ENCODE data around the gene SFI1. TPM values are rescaled to one million over a fixed set of nuclear protein-coding genes. Genes with fewer than 3 reads are reported as not detected.

The SFI1 gene
- total RNA-seq, 2 donors from 2014 or later = 27.8 to 46.8 TPM

DNA sequence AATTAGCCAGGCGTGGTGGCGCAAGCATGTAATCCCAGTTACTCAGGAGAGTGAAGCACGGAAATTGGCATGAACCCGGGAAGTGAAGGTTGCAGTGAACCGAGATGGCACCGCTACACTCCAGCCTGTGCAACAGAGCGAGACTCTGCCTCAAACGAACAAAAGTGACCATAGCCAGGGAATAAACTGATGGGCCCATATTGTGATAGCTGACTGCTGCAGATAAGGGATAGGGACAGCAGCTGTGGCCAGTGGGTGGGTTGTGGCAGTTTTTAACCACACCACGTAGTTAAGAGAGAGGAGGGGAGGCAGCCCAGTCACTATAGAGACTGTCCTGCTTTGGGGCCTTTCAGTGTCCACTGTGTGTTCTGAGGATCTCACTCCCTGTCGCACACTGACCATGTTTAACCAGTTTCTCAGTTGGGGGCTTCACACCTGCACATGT lies 106.8 kb downstream of the SFI1 start:
- 83 to 97% methylated on average over 10 of the region's 10 CpGs for WGBS, 2 donors
- DNase-seq (no peak), ATAC-seq (no peak)
- peaks cover 0 to 3% of the 10 kb centered on the region in 2 donors for H3K36me3 ChIP-seq (replicated peaks in 1 of 2; ENCODE audit: insufficient read depth in 1 of 2, low read depth in 2 of 2)
- no peak overlapping the region for H3K4me3 ChIP-seq
- H3K27ac ChIP-seq = no peak overlapping the region
- intact Hi-C loops (cut with DNase I) = no loop called here
- H3K4me1 ChIP-seq = no peaks in the 10 kb centered on the region
- no peaks in the 10 kb centered on the region for H3K27me3 ChIP-seq
- H3K9me3 ChIP-seq = no peaks in the 10 kb centered on the region
- TF ChIP-seq, protein P1, sequence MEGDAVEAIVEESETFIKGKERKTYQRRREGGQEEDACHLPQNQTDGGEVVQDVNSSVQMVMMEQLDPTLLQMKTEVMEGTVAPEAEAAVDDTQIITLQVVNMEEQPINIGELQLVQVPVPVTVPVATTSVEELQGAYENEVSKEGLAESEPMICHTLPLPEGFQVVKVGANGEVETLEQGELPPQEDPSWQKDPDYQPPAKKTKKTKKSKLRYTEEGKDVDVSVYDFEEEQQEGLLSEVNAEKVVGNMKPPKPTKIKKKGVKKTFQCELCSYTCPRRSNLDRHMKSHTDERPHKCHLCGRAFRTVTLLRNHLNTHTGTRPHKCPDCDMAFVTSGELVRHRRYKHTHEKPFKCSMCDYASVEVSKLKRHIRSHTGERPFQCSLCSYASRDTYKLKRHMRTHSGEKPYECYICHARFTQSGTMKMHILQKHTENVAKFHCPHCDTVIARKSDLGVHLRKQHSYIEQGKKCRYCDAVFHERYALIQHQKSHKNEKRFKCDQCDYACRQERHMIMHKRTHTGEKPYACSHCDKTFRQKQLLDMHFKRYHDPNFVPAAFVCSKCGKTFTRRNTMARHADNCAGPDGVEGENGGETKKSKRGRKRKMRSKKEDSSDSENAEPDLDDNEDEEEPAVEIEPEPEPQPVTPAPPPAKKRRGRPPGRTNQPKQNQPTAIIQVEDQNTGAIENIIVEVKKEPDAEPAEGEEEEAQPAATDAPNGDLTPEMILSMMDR (IDR thresholded peaks at IDR 0.05) = no peak
- TF ChIP-seq POLR2A (IDR thresholded peaks at IDR 0.05) = no peak

DNA sequence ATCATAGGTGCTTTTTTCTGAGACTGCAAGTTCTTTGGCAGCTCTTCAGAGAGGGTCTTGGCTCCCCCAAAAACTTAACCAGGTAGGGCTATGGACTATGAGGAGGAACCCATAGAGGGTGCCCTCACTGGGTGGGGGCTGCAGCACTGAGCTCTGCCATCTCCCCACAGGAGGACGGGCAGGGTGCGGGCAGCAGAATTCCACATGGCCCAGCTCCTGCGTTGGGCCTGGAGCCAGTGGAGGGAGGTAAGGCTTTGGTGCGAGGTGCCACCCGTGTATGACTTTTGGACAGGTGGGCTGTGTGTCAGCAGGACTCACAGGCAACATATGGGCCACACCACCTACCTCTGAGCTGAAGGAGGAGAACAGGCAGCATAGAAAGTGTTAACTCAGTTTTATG lies 107.2 kb downstream of the SFI1 start:
- 92 to 96% methylated on average over 4 to 5 of the region's 5 CpGs for WGBS, 2 donors
- H3K27me3 ChIP-seq = no peaks in the 10 kb centered on the region
- no peaks in the 10 kb centered on the region for H3K9me3 ChIP-seq
- no peaks in the 10 kb centered on the region for H3K4me1 ChIP-seq
- H3K27ac ChIP-seq = no peak overlapping the region
- no peak overlapping the region for H3K4me3 ChIP-seq
- TF ChIP-seq, protein P1 (IDR thresholded peaks at IDR 0.05) = no peak
- no peak for TF ChIP-seq POLR2A (IDR thresholded peaks at IDR 0.05)
- DNase-seq (no peak), ATAC-seq (no peak)
- intact Hi-C loops (cut with DNase I) = no loop called here
- H3K36me3 ChIP-seq (replicated peaks in 1 of 2; ENCODE audit: insufficient read depth in 1 of 2, low read depth in 2 of 2) = peaks cover 0 to 3% of the 10 kb centered on the region in 2 donors

DNA sequence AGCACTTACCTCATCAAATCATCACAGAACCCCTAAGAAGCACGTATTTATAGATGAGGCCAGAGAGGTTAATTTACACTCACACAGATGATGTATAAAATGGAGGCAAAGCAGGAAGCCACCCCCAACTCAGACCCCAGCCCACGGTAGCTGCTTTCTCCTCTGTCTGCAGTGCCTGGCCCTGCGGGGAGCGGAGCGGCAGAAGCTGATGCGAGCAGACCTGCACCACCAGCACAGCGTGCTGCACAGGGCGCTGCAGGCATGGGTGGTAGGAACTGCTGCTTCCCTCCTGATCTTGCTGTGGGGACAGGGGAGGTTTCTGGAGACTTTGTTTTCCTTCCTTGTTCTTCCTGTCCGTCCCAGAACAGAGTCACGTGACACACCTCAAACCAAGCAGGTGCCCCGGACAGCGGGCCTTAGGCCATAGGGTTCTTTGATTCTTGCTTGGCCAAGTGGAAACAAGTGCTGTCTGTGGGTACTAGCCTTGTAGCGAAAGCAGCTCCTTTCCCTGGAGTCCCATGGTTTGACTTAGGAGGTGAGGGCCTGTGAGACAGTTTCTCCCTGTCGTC lies 107.9 kb downstream of the SFI1 start:
- 92% methylated on average over 14 of the region's 14 CpGs for WGBS, 2 donors
- H3K4me1 ChIP-seq = no peaks in the 10 kb centered on the region
- no peaks in the 10 kb centered on the region for H3K9me3 ChIP-seq
- intact Hi-C loops (cut with DNase I) = no loop called here
- H3K36me3 ChIP-seq (replicated peaks in 1 of 2; ENCODE audit: insufficient read depth in 1 of 2, low read depth in 2 of 2) = peaks cover 0 to 3% of the 10 kb centered on the region in 2 donors
- TF ChIP-seq POLR2A (IDR thresholded peaks at IDR 0.05) = no peak
- TF ChIP-seq, protein P1 (IDR thresholded peaks at IDR 0.05) = no peak
- H3K27ac ChIP-seq = no peak overlapping the region
- H3K4me3 ChIP-seq = no peak overlapping the region
- DNase-seq = no peak
- no peaks in the 10 kb centered on the region for H3K27me3 ChIP-seq
- ATAC-seq = no peak

DNA sequence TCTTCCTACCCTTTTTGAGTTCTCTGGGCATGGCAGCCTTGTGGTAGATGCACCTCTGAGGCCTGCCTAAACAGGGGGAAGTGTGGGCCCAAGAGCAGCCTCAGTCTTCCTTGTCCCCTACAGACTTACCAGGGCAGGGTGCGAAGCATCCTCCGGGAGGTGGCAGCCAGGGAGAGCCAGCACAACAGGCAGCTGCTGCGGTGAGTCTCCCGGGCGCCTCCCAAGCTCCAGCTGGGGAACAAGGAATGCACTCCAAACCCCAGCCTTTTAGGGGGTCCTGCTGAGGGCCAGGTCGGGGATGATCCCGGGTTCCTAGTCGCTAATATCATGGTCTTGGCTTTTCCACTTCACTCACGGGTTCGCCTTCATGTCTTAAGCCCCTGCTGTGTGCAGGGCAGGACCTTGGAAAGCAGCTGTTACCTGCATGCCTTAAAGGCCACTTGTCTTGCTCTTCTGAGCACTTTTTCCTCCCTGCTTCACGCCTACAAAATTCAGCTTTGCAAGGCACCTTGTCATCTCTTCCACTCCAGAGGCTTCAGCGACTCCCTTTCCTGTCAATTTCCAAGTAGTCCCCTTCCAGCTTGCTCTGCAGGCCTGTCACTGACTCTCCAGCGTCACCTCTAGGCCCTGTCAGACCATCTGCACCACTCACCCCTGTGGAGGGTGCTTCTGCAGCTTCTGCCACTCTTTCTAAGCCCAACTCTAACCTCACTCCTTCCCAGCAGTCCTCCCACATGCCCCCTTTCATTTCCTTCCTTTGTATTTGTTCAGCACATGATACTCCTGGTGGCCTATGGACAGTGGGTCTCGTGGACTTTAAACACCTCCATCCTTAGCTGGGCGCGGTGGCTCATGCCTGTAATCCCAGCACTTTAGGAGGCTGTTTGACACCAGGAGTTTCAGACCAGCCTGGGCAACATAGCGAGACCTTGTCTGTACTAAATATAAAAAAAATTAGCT lies 108.7 kb downstream of the SFI1 start:
- no peaks in the 10 kb centered on the region for H3K9me3 ChIP-seq
- no peaks in the 10 kb centered on the region for H3K4me1 ChIP-seq
- peaks cover 0 to 3% of the 10 kb centered on the region in 2 donors for H3K36me3 ChIP-seq (replicated peaks in 1 of 2; ENCODE audit: insufficient read depth in 1 of 2, low read depth in 2 of 2)
- no peak overlapping the region for H3K4me3 ChIP-seq
- DNase-seq (no peak), ATAC-seq (no peak)
- WGBS, 2 donors = 82 to 94% methylated on average over 10 to 12 of the region's 17 CpGs
- H3K27me3 ChIP-seq = no peaks in the 10 kb centered on the region
- no peak for TF ChIP-seq POLR2A (IDR thresholded peaks at IDR 0.05)
- TF ChIP-seq, protein P1 (IDR thresholded peaks at IDR 0.05) = no peak
- no peak overlapping the region for H3K27ac ChIP-seq
- intact Hi-C loops (cut with DNase I) = no loop called here
